HG03159 (cell line): Measurements from ENCODE around the gene TSHR.
"Not testable (repeated sequence)": the region's sequence is repeated elsewhere in the genome, so short reads cannot be mapped to it uniquely, and the experiment has no call there.

Experiments used
- ATAC-seq: cut with Tn5 transposase; IDR thresholded peaks from one replicate; pipeline ENCODE4 v1.9.1; 2021; ENCODE audit warnings: mild to moderate bottlenecking, moderate library complexity; ENCODE audit not compliant: unreplicated experiment

The TSHR gene

DNA sequence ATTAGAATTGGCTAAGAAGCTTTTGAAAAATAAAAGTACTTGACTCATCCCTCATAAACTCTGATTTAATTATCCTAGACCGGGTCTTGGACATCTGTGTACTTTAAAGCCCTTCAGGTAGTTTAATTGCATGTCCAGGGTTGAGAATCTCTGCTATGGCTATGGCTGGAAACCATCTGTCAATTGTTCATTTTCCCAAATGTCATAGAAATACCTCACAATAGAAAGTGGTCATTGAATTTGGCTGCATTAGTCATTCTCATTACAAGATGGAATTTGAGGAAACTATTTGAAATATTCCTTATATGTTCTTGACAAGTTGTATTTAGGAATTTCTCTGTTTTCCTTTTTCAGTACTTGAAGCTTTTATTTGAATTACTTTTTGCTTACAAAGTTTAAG lies 111.3 kb downstream of the TSHR start:
- ATAC-seq: no peak

DNA sequence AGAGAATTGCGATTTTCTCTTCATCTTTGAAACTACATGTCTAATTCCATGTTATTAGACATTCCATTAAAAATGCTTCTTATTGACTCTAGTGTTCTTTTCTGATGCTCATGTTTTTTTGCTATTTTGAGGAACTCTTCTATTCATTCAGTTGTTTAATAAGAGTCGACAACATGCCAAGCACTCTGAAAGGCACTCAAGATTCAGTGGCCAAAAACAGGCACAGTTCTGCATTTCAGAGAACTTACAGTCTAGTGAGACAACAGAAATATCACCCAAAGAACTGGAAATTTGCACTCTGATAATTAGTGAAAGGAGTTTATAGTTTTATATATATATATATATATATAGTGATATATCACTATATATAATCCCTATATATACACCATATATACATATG lies 111.7 kb downstream of the TSHR start:
- ATAC-seq: no peak

DNA sequence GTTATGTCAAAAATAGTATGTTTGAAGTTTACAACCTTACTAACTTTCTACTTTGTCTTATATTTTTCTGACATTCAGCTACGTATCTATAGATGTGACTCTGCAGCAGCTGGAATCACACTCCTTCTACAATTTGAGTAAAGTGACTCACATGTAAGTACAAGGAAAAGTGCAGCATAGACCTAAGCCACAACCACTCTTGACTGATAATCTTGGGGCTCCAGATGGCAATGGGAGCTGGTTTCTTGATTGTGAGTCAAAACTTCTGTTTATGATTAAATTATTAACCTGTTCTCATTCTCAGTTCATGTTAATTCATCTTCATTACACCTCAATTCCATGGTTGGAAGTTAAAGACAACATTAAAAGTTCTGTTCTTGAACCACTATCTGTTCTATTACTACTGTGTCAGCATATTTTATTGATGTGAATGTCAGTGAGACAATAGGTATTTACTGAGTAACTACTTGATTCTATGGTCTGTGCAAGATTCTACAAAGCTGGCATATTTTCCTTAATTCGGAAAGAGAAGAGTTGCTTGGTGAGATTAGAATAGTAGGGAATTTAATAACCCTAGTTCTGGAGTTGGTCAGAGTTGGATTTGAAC lies 112.9 kb downstream of the TSHR start:
- ATAC-seq: no peak

DNA sequence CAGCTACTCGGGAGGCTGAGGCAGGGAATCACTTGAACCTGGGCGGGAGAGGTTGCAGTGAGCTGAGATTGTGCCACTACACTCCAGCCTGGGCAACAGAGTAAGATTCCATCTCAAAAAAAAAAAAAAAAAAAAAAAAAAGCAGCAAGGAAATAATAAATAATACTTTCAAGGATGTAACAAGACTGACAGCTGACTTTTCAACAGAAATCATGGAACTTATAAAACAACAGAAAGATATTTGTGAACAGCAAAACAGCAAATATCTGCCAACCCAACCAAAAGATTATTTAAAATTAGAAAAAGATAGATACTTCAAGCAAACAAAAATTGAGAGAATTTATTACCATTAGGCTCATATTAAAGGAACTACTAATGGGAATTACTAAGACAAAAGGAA lies 115.1 kb downstream of the TSHR start:
- ATAC-seq: no peak

DNA sequence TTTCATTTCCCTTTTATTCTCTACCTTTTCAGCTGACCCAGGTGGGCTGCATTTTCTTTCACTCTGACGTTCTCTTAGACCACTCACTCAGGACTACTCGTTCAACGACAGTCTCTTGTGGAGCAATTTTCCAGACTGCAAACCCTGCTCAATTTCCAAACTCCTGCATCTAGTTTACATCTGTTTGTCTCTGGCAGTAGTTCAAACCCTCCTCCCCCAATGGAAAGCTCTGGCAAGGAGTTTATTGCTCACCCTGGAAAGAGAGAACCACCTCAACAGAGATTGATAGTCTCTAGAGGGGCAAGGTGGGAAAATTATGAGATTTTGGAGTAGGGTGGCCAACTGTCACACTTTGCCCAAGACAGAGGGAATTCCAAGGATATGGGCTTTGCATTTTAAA lies 130.2 kb downstream of the TSHR start:
- no peak for ATAC-seq

DNA sequence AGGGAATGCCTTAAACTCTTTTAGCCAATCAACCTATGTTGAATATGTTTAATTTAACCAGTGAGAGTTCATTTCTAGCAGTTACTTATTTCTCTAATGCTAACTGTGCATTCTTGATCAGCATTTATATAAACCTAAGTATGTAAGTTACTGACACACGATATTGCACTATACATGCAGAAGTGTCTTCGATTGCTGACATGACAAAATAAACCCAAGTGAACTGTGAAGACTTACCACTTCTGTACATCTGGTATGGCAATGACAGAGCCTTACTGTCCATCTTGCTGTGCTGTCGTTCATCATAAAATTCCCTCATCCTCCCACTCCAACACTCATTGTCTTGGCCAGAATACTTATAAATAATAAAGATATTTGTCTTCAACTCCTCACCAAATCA lies 131.8 kb downstream of the TSHR start:
- no peak for ATAC-seq

DNA sequence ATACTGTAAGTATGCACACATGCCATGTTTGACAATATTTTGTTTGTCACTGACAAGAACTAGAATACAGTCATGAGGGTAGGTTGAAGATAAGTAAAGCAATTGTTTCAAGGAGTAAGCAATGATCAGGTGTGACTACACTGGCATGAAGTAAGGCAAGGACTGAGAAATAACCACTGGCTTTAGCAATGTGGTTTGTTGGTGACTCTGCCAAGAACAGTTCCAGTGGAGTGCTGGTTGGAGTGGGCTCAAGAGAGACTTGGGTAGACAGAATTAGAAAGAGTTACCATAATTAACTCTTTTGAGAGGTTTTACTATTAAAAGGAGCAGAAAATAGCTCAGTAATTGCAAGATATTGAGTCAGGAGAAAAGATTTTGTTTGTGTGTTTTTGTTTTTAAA lies 135.7 kb downstream of the TSHR start:
- no peak for ATAC-seq

DNA sequence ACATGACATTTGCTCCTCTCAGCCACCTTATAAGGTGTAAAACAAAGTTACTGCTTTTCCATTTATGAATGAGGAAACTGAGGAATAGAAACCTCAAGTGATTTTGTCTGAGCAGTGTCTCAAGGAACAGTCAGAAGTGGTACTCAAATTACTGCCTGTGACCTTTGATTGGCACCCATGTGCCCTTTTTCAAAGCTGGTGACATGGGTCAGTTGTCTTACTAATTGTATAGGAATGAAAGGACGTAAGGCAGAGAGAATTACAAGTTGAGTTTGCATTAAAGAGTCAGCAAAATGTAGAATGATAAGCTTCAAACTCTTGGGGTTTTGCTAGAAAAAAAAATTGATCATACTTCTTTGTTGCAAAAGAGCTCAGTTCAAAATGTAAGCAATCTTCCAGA lies 136.2 kb downstream of the TSHR start:
- no peak for ATAC-seq

DNA sequence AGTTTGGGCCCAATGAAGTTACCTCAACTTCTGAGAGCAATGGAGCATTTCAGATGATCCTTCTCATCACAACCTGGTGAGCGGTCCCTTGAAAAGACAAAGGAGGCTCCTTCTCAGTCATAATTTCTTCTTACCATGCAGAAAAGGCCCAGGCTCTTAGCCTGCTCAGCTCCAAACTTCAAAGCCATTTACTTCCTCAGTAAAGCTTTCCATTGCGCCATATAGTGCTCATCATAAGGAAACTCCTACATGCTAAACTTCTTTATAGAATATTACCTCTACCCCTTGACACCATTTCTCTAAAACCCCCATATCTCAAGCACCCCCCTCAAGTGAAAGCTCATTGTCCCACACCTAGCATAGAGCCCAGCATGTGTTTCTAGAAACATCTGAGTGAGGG lies 138.2 kb downstream of the TSHR start:
- no peak for ATAC-seq

DNA sequence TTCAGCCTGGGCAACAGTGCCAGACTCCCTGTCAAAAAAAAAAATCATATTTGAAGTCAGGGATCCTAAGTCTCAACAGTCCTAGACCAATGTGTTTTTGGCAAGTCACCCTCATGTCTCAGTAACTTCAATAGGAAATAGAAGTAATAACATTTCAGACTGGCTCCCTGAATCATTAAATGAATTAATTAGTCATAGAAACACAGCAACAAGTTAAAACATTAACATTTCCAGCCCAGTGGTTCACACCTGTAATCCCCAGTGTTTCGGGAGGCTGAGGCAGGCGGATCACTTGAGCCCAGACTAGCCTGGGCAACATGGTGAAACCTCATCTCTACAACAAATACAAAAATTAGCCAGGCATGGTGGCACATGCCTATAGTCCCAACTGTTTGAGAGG lies 140.1 kb downstream of the TSHR start:
- no peak for ATAC-seq

DNA sequence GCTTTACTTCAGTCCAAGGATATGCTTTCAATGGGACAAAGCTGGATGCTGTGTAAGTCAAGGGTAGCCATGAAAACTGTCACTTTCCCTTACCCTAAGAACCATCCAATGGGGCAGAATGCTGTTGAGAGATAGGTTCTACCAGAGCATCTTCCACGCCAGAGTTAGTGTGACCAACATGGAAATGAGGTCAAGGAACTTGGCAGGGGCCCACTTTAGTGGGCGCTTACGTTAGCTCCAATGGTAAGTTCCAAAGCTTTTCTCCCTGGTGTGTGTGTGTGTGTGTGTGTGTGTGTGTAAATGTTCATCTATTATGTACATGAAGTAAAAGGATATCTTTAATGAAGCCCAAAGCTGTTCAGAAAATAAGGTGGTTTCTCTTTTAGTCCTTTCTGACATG lies 141.2 kb downstream of the TSHR start:
- ATAC-seq: no peak

DNA sequence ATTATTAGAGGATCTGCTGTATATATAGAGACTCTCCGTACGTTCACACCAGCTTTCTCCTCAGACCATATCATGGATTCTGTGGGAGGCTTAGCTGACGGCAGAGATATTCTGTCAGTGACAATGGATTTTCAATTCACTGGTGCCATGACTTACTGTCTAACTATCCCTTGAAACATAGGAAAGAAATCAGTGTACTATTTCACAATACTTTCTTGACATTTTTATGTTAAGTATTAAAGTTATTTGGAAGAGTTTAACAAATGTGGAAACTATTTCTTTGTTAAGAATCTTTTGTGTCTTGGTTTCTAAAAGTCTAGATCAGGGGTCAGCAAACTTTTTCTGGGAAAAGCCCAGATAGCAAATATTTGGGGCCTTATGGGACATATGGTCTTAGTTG lies 146.8 kb downstream of the TSHR start:
- no peak for ATAC-seq

DNA sequence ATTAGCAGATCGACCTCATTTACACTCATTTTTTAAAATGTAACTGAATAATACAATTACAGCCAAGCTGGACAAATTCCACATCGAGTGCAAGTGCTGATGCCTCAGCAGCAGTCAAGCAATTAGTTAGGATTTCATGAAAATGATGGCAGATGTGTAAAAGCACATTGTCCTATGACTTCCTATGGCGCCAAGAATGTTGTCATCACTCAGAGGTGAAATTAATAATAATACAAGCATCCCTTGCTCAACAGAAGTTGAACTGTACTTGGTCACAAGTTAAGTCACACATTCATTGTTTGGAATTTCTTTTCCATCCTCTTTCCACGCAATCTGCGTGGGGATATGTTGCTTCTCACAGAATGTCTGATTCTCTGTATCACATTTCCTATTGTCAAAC lies 148.0 kb downstream of the TSHR start:
- no peak for ATAC-seq

DNA sequence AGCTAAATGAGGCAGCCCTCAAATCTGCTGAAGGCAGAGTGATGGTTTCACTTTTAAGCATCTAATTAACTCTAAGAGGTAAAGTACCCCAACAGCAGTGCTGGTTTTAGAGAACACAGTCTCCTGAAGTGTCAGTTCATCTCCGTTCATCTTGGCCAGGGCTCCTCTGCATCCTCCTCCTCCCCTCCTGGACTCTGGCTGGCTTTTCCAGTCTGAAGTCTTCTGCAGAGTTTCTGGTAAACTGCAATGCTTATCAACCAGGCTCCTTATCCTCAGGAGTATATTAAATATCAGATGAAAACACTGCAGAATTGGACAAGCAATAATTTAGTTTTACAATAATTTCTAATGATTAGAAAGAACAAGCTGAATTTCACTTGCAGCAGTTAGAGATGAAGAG lies 150.0 kb downstream of the TSHR start:
- no peak for ATAC-seq

DNA sequence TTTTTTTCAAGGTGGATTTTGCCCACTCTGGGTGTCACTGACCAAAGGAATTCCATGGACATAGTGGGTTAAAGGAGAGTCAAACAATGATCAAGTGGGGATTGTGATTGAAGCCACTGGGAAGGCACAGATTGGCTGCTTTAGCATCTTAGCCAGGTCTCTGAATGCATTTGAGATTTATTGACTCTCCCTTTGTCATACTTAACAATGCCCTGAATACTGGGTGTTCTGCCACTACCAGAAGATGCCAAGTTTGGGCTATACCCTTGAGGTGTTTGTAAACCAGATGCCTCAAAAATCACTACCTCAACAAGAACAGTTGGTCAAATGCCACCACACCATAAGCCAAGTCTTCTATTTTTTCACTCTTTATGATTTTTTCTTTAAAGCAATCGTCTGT lies 150.5 kb downstream of the TSHR start:
- no peak for ATAC-seq

DNA sequence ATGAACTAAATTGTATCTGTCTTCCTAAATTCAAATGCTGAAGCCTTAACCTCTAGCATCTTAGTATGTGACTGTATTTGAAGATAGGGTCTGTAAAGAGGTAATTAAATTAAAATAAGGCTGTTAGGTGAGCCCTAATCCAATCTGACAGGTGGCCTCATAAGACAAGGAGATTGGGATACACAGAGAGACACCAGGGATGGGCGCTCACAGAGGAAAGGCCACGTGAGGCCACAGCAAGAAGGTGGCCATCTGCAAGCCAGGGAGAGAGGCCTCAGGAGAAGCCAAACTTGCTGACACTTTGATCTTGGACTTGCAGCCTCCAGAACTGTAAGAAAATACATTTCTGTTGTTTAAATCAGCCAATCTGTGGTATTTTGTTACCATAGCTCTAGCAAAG lies 154.8 kb downstream of the TSHR start:
- ATAC-seq: no peak

DNA sequence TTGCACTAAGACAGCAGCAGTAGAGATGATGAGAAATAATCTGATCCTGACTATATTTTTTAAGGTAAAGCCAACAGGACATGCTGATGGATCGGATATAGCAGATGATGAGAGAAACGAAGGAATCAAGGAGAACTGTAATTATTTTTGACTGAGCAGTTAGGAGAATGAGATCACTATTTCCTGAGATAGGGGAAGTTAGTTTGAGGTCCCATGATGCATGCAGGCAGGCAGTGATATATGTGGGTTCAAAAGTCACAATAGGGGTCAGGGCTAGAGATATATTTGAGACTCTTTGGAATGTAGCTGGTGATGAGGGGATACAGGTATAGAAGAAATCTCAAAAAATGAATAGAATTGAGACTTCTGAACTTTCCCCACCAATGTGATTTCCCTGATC lies 157.8 kb downstream of the TSHR start:
- no peak for ATAC-seq

DNA sequence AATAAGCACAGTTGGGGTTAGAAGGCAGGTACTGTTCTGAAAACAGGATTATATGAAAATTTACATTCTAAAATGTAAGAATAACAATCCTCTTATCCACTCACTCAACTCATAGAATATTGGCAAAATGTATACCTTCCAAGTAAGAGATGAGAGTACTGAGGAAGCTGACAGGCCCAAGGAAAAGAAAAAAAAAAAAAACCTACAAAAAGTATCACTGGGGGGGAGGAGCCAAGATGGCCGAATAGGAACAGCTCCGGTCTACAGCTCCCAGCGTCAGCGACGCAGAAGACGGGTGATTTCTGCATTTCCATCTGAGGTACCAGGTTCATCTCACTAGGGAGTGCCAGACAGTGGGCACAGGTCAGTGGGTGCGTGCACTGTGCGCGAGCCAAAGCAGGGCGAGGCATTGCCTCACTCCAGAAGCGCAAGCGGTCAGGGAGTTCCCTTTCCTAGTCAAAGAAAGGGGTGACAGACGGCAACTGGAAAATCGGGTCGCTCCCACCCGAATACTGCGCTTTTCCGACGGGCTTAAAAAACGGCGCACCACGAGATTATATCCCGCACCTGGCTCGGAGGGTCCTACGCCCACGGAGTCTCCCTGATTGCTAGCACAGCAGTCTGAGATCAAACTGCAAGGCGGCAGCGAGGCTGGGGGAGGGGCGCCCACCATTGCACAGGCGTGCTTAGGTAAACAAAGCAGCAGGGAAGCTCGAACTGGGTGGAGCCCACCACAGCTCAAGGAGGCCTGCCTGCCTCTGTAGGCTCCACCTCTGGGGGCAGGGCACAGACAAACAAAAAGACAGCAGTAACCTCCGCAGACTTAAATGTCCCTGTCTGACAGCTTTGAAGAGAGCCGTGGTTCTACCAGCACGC lies 158.8 kb downstream of the TSHR start:
- ATAC-seq: not testable (repeated sequence)

DNA sequence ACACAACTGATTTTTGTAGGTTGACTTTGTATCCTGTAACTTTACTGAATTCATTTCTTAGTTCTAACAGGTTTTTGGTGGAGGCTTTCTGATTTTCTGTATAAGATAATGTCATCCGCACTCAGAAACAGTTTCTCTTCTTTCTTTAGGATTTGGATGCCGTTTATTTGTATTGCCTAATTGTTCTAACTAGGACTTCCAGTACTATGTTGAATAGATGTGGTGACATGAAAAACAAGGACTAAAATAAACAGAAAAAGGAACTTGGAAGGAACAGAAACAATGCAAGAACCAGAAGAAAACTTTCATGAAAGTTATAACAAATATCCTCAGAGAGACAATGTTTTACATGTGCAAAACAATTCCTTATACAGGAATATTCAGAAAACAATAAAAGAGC lies 165.1 kb downstream of the TSHR start:
- no peak for ATAC-seq

DNA sequence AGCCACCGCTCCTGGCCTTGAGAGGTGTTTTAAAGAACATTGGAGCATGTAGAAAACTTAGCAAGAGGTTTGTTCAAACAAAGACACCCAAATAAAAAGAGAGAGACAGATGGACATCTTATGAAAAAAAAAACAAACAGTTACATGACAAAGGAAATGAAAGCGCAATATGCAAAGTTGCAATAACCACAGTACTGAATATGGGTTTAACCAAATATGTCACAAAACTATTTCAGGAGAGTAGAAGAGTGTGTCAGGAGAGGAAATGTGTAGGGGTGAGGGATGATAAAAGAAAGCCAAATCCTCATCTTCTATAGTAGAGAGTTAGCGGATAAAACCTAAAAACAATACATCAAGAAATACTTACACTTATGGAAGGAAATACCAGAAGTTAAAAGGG lies 166.9 kb downstream of the TSHR start:
- ATAC-seq: peak; percentile 99

DNA sequence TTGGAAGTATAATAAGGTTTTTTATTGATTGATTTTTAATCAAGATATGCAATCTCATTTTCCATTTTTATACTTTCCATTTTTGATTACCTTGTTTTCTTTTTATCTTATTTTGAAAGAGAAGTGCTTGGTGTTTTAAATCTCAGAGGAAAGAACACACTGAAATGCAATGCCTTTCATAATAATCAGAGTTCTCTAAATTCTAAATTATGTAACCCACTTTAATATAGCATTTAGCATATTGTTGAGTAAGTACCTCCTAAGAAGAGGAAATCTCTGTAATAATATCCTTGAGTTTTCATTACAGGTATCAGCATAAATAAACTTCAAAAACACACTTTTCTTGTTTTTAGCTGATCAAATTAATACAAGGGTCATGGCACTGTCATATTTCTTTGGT lies 168.4 kb downstream of the TSHR start:
- ATAC-seq: no peak

DNA sequence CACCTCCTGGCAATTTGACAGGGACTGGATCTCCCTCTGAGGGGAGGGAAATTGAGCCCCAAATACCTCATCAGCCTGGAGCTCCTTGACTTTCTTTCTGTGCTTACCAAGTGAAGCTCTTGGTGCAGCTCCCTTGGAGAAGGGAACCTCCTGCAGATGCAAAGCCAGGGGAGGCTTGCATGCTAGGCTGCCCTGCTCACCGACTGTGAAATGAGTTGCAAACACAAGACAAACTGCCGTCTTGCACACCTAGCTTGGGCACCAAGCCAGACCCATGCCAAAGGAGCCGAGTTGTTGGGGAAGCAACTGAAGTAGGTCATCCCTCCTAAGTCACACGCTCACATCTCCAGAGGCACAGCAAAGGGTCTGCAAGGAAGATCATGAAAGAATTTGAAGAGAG lies 170.1 kb downstream of the TSHR start:
- no peak for ATAC-seq

DNA sequence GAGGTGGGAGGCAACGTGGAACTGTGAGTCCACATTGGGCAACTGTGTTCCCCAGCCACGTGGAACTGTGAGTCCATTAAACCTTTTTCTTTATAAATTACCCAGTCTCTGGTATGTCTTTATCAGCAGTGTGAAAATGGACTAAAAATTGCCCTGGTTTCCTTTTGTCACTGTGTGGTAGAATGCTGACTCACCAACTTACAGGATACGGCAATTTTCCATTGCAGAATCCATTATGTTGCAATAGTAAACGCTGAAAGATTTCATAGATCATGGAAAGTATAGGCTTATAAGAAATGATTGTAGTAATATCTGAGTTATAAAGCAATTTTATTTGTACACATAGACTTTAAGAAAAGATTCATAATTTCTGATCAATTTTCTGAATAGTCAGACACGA lies 172.4 kb downstream of the TSHR start:
- no peak for ATAC-seq
